Neural cell (in vitro differentiated cells): ENCODE measurements around the gene TDRD12.

Experiments used
- CTCF ChIP-seq: fragments of 450-650 bp; IDR thresholded peaks from 2 replicates; pipeline ENCODE4 v1.5.1; 2014; ENCODE audit warnings: antibody characterized with exemption, mild to moderate bottlenecking, moderate library complexity; ENCODE audit not compliant: poor library complexity, severe bottlenecking
- POLR2AphosphoS5 ChIP-seq: IDR thresholded peaks from 2 replicates; pipeline ENCODE4 v1.6.1; 2012
- TAF1 ChIP-seq: IDR thresholded peaks from 2 replicates; pipeline ENCODE4 v1.6.1; 2012; ENCODE audit warnings: low read depth

- TF ChIP-seq TAF1: no peak
- TF ChIP-seq CTCF: no peak
- TF ChIP-seq POLR2AphosphoS5: no peak
Measured at GRCh38 chr19:32862173-32862572, 142.6 kb downstream of the TDRD12 start.
